Metanephros (tissue), 2 donors: ENCODE measurements around the gene KCNQ5. TPM values are rescaled to one million over a fixed set of nuclear protein-coding genes. Genes with fewer than 3 reads are reported as not detected.

Experiments
- small RNA-seq: library from RNA; depleted of rRNA; stranded (forward); fragments of <200 nt; gene quantifications from one replicate; pipeline ENCODE3, GENCODE V24; 2014; ENCODE audit warnings: low replicate concordance
- total RNA-seq: library from RNA; depleted of rRNA; stranded (reverse); fragments of >200 nt; gene quantifications from one replicate; pipeline ENCODE4 v1.2.3, GENCODE V29; 2014

KCNQ5 gene
- 2.0 TPM for total RNA-seq

DNA sequence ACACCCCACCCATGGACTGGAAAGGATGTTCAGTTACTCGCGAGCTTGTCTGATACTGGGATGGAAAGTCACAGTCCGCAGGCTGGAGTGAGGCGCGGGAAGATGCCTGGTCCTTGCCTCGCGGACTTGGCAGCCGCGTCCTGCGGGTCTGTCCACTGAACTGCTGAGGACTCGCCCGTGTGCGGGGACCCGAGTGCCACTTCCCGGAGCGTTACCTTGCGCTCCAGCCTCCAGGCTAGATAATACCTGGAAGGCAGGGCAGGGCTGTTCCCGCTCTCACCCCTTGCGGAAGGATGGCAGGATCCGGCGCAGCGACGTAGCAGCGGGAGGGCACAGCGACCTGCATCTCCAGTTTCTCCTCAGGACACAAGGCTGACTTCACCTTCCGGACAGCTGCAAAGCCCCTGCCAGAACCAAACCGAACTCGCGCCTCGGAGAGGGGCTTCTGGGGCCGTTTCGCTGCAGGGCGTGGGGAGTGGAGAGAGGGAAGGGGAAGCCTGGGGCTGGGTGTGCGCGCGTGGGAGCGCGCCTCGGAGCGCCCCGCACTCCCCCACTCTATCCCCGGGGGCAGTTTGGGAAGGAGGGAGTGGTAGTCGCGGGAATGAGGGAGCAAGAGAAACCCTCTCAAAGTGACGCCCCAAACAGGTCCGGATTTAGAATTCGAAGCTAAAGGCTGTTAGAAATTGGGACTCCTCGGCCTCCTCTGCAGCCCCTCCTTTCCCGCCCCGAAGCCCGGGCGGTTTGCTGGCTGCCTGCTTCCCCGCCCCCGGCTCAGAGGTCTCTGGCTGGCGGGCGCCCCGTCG lies at the start of gene KCNQ5:
Gene KCNQ5, plus strand, starts transcription at position 774 of the 803 bp plus-strand sequence.

DNA sequence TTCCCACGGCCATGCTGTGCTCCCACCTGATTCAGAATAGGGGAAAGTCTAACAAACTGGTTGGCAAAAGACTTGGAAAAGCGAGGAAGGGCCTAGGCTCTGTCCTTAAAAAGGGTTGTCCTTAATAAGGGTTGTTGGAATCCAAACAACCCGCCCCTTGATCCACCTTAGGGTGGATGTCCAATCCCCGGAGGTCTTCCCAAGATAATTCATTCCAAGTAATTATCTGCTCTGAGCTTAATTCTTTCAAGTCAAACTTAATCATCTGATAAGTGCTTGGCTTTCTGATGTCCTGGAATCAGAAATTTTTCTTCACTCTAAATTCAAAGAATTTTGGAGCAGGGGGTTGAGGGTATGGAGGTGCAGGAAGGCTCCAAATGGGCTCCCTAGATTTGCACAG lies 603.5 kb downstream of the KCNQ5 start, which contains the start of gene KHDC1L:
Gene KHDC1L, minus strand, starts transcription at position 101 of the 400 bp plus-strand sequence. Its CDS starts 88 bp downstream, at position 13.

Small RNA genes within 50 kb of the gene (small RNA-seq; reads per million reads assigned to genes)
- gene MIR4282: not detected
